Dedifferentiated amniotic fluid mesenchymal stem cell (primary cell): ENCODE measurements around the gene ELMO1.
A peak's percentile ranks its signal among the peaks of the same experiment; 100 is the strongest.

ENCODE experiments used
- DNase-seq: peaks from one replicate; pipeline ENCODE4 v3.0.0-alpha.2; 2016; ENCODE audit errors: extremely low spot score

The ELMO1 gene

DNA sequence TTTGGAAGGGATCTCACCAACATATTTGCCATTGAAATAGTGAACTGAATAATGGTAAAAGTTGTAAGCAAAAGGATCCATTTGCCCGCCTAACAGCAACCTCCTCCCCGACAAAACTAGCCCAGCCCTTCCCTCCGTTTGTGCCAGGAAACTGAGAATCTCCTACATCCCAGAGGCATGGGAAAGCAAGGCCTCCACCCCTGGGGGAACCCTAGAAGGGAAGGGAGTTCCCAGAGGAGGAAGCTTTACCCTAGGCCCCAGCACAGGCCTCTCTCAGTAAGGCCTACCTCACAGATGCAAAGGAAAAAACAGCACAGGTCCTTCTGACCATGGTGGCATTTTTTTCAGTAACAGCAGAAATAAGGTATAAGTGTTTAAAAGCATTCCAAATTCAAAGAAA lies 229.7 kb downstream of the ELMO1 start:
- DNase-seq: no peak

DNA sequence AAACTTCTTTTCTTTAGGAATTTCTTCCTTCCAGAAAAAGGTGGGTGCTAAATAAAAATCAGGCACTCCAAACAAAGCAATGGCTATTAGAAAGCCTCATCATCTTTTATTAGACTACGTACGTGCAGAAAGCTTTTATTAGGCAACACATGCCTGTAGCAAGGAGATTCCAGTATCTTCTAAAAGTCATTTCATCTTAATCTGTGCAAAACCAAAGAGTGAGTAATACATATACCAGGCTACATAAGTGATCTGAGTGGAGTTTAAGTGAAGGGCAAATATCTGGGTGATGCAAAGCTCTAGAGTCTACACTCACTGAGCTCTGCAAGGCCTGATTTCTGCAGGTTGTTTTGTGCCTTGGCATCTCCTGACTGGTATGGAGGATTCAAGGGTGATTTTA lies 231.7 kb downstream of the ELMO1 start:
- DNase-seq: no peak

GRCh38 chr7:37216156-37216852 lies 232.4 kb downstream of the ELMO1 start:
- DNase-seq: no peak

DNA sequence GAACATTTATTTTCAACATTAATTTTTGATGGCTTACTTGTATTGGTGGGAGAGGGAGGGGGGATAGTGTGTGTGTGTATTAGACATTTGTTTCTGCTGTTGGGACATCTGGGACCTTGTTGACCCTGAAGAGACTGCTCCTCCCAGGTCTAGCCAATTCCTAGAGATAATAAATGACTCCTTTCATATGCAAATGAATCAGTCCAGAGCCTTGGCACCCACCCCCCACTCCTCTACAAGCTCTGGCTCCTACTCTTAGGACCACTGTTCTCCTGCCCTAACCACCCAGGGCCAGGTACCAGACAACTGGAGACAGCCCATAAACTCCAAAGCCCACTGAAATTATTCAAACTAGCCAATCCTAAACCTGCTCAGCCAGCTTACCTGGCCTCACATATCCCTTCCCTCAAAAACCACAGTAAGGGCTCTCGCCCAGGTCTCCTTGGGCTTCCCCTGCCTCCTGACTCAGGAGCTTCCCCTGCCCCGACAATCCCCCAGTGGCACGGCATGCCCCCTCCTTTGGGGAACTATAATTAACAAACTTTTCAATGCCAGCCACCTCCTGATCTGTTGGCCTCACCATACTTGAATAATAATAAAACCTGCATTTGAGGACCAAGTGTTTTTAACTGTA lies 233.3 kb downstream of the ELMO1 start:
- no peak for DNase-seq

DNA sequence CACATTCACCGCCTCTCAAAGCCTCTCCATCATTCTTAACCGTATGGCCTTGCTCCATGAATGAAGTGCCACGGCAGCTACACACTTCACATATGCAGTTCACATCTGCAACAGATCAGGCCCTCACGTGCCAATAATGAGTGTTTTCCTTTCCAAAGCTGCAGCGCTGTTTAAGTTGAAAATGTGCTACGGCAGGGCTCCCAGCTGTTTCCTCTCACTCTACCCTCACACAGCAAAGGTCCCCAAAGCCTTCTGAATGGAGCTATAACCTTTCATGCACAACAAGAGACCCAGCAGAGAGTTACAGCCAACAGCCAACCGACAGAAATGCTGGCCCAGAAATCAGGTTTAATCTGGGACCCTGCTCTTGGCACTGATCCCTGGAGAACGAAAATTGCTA lies 236.1 kb downstream of the ELMO1 start:
- no peak for DNase-seq

DNA sequence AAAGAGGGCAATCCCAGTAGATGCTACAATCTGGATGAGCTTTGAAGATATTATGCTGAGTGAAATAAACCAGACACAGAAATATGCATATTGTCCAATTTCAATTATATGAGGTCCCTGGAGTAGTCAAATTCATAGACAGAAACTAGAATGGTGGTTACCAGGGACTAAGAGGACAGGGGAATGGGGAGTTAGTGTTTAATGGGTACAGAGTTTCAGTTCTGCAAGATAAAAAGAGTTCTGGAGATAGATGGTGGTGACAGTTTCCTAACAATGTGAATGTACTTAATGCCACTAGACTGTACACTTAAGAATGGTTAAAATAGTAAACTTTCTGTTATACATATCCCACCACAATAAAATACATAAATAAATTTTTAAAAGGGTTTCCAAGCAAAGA lies 236.6 kb downstream of the ELMO1 start:
- no peak for DNase-seq

DNA sequence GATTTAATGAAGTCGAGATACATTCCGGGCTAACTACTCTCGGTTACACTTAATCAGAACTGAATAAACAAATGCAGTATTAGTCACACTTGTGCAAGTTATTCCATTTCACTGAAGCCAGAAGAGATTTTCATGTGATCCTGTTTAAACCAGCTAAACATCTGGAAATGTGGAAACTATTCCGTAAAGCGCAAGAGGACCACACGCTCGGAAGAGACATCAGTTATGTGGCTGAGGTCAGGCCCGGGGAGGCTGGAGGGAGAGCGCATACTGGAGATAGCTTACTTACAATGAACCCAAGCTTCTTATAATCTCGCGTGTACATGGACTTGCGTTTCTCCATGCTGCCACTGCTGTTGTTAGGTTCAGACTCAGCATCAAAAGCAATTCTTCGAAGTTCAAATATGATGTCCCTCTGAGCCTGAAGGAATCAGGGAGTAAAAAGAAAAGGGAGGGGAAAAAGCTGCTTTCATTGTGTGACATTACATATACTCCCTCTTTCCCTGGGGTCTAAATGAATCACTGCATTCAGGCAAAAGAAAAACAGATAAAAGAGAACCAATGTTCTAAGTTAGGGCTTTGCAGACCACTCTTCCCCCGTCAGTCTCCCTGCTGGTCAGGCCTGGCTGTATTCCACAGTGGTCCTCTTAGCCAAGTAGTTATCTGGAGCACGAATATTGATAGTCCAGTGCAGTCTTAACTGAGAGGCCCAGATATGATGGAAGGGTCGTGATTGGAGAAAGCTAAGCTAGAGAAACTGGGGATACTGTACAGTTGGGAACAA lies 237.4 kb downstream of the ELMO1 start:
- DNase-seq: peak; percentile 87

- no peak for DNase-seq
These were observed 239.5 kb downstream of the ELMO1 start for GRCh38 chr7:37209195-37209594.

DNA sequence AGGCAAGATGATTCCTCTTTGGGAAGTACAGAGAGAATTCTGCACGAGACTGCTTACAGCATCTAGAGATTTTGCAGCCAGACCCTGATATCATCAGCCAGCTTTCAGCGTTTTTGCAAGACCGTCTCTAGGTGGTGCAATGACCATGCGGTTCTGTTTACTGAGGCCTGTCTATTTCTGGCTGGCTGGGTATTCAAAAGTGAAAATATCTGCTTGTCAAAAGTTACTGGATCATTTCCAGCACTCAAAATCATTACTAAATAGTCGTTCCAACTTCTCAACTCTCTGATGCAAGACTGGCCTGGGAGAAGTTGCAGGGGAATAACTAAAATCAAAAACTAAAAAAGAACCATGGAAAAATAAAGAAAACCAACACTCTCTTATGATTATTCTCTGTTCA lies 240.1 kb downstream of the ELMO1 start:
- DNase-seq: peak; percentile 95

GRCh38 chr7:37206192-37206591 lies 242.5 kb downstream of the ELMO1 start:
- DNase-seq: no peak

DNA sequence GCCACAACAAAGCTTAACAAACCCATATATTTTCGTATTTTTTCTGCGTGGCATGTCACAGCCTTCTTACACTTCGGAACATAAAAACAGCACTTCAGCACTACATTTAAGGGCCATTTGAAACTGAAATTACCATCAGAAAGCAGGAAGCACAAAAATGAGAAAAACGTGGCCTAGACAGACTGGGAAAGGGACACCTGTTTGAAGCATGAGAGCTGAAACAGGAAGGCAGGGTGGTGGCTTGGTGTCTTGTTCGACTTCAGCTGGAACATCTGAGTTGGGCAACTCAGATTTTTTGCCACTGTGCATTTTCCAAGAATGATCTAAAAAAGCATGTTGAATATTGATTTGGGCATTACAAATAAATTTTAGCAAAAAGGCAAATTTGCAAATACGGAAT lies 243.2 kb downstream of the ELMO1 start:
- no peak for DNase-seq

DNA sequence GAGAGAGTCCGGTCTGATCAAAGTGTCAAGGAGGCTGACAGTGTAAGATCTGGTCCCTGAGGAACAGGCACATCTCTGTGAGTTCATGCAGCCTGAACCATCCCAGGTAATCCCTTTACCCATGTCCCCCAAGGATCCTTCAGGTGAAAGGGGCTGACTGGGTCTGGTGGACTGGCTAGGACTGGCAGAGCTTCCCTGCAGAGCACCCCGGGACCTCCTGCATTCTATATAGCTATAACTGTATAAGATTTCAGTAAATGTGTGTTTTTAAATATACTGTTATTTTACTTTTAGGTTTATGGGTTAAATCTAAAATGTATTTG lies 246.8 kb downstream of the ELMO1 start:
- DNase-seq: no peak

DNA sequence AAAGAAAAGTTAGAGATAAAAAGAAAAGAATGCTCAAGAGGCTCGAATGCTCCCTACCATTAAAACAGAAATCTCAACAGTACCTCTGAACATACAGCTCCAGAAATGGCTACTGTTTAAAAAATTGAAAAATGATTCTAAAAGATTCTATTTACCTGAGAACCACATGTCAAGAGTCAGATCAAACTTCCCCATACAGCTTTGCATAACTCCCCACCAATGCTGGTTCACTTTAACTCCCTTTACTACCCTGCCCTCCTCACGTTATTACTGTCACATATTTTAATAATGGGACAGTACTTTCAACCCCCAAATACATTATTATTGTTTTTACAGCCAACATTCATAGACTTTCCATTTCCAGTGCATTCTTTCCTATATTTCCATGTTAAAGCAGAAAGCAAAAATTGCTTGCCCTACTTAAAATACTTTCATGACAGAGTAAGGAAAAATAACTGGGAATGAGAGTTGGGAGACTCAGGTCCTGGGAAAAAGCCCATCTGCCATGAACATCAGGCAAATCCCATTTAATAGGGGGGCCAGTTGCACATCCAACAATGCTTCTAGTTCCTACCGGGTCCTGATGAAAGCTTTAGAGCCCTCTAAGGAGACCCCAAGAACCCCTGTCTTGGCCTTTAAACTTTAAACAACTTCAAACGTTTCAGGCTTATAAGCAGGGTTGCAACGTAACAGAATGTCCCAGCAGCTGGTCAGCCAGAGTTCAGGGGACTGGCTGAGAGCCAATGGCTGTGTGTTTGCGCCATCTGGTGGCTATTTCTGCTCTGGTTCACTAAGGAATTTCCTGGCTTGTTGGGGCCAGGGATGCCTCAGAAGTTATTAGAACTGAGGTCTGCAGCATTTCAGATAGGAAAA lies 247.4 kb downstream of the ELMO1 start:
- DNase-seq: peak; percentile 78

DNA sequence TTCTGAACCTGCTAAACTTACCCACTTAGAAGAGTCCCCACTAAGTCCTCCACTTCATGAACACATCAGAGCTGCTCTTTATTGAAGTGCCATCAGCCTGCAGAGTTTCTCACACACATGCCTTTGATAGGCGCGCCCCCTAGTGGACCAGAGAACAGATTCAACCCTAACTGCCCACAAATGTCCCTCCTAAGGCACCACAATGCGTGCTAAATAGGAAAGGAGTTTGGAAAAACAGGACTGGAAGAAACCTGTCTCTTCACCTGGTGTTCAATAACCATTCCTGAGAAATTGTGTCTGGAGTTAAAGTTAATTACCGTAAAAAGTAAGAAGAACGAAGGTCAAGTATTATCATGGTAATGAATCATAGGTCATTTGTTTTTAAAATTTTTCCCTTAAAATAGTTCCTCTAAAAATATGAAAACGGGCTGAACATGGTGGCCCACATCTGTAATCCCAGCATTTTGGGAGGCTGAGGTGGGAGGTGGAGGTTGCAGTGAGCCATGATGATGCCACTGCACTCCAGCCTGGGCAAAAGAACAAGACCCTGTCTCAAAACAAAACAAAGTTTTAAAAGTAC lies 249.7 kb downstream of the ELMO1 start:
- peak; percentile 64 for DNase-seq

DNA sequence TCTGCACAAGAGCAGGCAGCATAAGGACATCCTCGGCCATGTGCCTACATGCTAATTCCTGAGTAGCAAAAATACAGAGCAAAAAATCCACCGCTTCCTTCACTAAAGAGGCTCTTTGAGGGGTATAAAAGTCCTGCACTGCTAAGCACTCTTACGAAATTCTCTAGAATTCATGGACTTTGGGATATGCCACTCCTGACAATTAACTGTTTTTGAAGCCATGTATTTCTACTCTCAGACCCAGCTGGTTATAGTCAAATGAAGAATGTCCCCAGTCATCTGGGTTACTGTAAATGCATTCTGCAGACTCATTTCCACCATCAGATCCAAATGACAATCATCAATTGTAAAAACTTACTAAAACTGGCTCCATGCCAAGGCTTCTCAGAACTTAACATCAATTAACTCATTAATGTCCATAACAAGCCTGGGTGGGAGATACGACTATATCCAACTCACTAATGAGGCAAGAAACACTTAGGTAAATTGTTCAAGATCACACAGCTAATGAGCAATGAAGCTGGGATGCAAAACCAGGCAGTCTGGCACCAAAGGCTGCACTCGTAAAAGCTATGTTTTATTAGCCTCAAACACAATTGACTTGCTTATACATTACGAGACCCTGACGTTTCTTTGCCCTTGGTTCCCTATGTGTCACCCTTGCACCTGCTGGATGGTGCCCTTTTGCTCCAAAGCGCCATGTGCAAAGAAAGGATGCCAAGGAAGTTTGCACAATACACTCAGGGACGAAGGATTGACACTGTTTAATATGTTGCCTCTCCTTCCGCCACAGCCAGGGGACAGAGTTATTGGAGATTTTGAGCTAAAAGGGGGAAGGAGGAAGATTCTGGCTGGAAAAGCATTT lies 250.4 kb downstream of the ELMO1 start:
- no peak for DNase-seq

GRCh38 chr7:37197108-37197507 lies 251.6 kb downstream of the ELMO1 start:
- no peak for DNase-seq

DNA sequence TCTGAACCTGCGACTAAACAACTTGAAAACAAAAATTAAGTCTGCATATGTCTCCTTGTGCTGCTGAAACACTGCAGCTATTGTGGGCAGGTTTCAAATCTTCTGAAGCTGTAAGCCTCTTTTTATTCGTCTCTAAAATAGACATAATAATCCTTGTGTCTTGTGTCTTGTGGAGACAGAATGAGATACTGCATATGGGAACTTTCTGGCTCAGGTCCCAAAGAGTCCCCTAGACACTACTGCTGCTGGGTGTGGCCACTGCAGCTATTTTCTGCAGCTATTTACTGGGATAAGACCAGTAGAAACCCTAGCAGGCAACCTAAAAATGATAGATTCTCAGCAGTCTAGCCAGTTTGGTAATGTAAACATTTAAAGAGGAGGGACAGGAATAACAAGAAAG lies 252.0 kb downstream of the ELMO1 start:
- DNase-seq: no peak

- no peak for DNase-seq
These were observed 253.3 kb downstream of the ELMO1 start for GRCh38 chr7:37195388-37195787.

DNA sequence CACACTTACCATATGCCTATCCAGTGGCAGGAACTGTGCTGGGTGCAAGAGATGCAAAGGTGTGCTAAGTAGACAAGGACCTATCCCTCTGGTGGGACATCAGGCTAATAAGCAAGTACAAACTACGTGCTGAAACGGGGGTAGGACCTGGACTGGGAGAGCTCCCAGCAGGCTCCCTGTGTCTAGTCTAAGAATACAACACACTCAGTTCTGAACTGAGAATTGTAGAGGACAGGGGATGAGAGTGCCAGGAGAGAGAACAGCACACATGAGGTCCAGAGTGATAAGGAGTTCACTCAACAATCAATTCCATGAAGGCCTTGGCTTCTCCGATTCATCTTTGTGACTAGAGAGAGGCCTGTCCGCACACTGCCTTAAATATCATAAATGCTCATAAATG lies 253.7 kb downstream of the ELMO1 start:
- DNase-seq: no peak

DNA sequence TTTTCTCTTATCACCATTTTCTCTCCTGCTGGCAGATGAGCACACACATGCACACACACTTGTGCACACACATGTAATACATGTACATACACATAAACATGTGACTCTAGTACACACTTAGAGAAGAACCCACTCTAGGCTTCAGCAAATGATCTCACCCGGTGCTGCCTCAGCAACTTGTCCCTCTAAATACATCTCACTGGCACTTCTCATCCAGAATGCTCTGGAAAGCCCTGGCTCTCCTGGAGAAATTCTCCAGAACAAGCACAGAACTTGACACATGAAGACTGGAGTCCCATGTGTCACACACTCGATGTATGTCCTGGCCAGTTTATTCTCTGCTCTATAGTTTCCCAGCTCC lies 254.9 kb downstream of the ELMO1 start:
- DNase-seq: no peak
